GM18870 (cell line): Measurements from ENCODE around the gene BICD1.

ENCODE experiments used
- ATAC-seq: cut with Tn5 transposase; IDR thresholded peaks from one replicate; pipeline ENCODE4 v1.9.1; 2021; ENCODE audit warnings: moderate library complexity; ENCODE audit not compliant: unreplicated experiment

The BICD1 gene

GRCh38 chr12:32100888-32101287 lies 5.8 kb upstream of the BICD1 start:
- no peak for ATAC-seq

- ATAC-seq: no peak
Measured at GRCh38 chr12:32102234-32102633, 4.4 kb upstream of the BICD1 start.

GRCh38 chr12:32104572-32105355 lies 1.9 kb upstream of the BICD1 start:
- no peak for ATAC-seq

DNA sequence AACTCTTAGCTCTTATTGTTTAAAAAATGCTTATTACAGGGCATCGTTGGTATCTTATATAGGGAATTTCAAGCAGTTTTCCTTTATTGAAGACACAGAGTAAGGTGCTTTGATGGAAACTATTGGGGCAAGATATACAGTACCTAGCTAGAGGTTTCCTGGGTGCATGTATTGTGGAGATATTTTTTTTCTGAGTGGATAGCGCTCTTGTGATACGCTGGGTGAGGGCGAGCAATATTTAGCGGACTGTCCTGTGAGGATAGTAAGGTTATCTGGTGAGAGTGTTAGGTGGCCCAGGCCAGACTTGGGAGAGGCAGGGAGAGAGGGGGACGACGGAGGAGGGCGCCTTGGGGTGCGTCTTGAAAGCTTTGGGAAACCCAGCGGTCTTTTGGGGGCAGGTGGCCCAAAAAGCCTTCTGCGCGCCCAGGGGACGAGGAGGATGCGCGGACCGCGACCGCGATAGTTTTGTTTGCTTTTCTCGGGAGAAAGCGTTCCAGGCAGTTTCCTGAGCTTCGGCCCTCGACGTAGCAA lies 596 bp upstream of the BICD1 start:
- ATAC-seq: peak; percentile 12

DNA sequence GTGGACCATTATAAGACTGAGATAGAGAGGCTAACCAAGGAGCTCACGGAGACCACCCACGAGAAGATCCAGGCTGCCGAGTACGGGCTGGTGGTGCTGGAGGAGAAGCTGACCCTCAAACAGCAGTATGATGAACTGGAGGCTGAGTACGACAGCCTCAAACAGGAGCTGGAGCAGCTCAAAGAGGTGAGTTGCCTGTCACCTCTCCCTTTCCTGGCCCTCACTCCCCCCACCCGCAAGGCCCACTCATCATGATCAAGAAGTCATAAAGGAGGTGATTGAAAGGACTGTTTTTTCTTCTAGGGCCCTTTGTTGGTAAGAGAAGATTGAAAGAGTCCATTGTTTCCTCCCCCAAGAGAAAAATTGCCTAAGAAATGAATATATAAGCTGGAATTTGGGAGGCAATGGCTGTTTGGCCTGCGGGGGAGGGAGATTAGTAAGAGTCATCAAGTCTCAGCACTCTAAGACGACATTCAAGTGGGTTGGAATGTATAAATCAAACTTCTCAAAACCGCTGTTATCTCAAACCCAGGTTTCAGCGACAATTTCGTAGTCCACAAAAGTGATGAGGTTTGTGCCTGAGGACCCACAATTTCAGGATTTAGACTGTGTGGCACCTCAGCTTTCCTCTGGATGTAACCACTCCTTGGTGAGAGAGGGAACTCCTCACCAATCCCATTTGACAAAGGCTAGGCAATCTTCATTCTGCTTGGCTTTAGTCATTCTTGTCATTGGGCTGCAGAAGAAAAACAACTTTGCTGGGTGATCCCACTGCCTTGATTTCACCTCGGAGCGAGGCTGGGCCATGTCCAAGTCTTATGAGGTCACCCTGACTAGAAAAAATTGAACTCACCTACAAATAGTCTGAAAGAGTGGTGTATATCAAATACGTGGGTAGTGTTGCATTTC lies 966 bp downstream of the BICD1 start:
- no peak for ATAC-seq

- no peak for ATAC-seq
Measured at GRCh38 chr12:32108787-32109186, 2.1 kb downstream of the BICD1 start.

GRCh38 chr12:32110417-32110816 lies 3.8 kb downstream of the BICD1 start:
- ATAC-seq: no peak

DNA sequence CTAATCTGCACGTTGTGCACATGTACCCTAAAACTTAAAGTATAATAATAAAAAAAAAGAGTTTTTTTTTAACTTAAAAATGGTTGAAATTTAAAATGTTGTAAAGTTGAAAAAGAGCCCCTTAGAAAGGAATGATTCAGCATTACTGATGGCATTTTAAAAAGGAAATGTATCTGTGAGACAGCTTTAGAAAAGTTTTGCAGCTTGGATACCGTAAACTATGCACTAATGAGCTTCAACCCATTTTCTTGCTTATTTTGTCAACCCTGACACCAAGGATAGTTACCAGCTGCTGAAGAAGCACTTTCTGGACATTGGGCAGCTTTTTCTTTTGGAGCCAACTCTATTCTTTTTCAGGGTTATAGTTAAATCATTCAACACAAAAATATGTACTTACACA lies 4.3 kb downstream of the BICD1 start:
- no peak for ATAC-seq

GRCh38 chr12:32115404-32116104 lies 8.9 kb downstream of the BICD1 start:
- ATAC-seq: no peak

DNA sequence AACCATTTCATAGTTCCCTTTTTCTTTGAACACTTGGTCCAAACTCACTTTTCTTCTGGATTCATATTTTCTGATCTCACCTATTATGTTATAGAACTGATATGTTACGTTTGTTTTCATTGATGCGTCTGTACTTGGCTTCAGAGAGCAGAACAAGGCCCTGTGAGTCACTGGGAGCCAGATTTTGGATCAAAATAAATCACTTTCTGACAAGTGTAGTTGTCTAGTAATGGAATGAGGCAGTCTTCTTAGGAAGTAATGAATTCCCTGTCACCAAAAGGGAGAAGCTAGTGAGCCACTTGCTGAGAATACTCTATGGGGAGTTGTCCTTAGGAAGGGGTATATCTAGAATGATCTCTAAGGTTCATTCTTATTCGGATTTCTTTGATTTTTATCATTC lies 10.2 kb downstream of the BICD1 start:
- no peak for ATAC-seq

GRCh38 chr12:32117316-32117715 lies 10.7 kb downstream of the BICD1 start:
- no peak for ATAC-seq

DNA sequence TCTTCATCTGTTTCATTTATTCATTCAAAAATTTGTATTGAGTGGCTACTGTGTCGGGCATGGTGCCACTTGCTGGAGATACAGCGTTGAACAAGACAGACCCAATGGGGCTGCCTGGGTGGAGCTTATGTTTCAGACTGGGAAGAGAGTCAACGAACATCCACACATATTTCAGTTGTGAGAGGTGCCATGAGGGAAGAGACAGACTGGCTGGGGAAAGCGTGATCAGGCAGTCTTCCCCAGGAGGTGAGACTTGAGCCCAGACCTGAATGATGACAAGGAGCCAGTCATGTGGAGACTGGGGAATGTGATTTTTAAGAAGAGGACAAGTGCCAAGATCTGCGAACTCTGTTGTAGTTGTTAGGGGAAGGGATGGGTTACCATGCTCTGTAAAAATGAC lies 12.2 kb downstream of the BICD1 start:
- ATAC-seq: no peak

- ATAC-seq: peak; percentile 76
Measured at GRCh38 chr12:32120419-32120818, 13.8 kb downstream of the BICD1 start.

DNA sequence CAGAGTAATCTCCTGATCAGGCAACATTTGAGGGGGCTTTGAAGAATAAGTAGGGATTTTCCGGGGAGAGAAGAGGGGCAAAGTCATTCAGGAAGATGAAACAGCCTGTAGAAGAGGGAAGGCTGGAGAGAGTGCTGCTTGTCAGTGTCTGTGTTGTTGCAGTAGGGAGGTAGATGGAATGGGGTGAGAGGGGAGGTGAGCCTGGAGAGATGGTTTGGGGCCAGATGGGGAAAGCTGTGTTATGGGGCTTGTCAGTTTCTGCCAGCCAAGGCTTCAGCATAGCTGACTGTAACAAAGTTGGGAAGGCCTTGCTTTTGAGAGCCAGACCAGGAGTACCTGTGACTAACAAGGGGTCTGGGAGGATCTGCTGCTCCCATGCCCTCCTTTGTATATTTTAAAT lies 18.0 kb downstream of the BICD1 start:
- ATAC-seq: no peak

DNA sequence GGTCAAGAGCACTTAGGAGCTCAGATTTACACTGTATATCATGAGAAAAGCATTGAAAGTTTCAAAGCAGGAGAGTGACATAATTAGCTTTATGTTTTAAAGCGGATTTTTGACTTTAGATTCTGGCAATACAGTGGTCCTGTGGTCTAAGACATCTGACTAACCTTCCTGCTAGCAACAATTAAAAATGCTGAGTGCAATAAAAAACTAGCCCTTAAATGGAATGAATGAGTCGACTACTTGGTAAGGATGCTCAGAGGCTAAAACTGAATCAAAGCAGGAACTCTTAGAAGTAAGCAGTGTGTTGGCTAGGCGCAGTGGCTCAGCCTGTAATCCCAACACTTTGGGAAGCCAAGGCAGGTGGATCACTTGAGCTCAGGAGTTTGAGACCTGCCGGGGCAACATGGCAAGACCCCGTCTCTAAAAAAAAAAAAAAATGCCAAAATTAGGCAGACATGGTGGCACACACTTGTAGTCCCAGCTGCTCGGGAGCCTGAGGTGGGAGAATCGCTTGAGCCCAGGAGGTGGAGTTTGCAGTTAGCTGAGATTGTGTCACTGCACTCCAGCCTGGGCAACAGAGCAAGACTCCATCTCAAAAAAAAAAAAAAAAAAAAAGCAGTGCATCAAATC lies 18.9 kb downstream of the BICD1 start:
- no peak for ATAC-seq

DNA sequence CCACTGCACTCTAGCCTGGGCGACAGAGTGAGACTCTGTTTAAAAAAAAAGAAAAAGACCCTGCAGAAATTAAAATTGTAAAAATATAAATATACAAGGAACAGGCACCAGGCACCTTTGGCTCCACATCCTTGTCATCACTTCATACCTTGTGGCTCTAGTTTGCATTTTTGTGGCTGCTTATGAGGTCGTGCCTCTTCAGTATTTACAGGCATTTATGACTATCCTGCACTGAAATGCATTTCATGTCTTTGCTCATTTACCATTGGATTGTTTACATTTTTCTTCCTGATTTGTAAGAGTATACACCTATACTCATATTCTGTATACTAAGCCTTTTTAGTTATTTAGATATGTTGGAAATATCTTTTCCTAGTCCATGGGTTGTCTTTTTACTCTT lies 20.1 kb downstream of the BICD1 start:
- no peak for ATAC-seq

DNA sequence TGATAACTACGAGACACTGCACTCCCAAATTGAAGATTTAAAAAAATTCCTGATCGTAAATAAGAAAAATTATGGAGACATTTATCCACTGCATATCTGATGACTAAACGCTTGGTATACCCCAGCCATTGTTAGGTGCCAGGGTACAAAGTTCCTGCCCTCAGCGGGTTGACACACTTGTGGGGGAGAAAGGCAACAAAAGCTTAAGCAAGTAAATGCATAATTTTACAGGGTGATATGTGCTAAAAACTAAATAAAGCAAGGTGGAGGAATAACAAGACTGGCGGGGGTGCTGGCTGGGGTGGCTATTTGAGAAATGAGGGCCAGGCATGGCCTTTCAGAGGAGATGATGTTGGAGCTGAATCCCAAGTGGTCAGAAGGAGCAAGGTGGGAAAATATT lies 25.0 kb downstream of the BICD1 start:
- no peak for ATAC-seq

DNA sequence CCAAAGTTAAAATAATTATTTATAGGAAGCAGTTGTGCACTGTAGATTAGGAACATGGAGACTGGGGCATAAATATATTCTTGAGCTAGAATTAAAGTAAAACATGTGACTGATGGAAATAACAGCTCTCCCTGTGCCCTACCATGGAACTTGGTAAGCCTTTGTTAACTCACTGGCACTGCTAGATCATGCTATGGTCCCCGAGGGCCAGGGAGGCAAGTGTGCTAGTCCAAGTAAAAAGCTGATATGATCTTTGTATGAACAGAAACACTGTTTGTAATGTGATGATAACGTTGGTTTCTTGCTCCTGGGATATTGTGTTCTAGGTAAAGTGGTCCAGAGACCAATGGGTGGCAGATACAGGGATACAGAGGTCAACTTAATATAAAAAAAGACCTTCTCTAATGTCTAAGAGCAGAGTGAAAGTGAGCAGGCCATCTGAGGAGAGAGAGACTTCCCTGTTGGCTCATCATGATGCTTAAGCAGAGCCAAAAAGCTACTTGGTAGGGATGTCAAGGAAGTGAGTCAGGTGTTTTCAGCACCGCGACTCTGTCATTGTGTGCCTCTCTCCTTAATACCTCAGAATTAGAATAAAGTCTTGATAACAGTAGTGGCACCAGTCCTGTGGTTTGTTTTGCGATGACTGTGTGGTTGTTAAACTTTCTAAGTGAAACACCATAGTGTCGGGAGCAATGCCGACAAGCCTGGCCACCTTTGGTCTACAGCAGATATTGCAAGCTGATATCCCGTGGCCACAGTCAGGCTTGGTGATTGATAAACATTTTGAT lies 27.6 kb downstream of the BICD1 start:
- ATAC-seq: peak; percentile 71

DNA sequence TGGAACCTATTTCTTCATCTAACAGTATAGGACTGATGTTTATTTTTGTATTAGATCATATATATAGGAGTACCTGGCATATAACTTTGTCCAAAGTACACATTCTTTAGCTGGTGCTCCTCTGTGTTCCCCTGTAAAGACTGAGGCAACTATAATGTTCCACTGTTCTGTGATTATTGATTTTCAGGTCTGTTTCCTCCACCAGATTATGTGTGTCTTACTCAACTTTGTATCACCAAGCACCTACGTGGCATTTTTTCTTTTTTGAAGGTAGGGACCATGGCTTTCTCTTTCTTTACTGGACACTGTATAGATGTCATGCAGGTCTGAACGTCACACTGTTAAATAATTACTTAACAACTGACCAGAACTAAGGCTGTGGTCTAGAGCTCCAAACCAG lies 29.3 kb downstream of the BICD1 start:
- ATAC-seq: no peak

DNA sequence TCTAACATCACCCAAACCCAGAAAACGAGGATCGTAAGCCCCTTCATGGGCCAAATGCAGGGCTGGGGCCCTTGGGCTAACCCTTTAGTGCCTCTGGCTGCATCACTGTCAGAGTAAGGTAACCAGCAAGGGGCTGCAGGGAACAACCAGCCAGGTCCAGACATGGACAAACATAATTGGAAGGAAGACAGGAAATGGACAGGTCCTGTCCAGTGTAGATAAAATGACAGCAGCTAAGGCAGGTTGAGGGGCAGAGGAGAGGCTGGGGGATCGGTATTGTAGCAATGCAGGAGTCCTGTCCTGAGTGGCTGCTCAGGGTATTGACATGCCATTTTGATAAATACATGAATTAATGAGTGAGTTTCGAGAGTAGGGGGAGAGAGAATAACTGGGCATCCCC lies 29.8 kb downstream of the BICD1 start:
- no peak for ATAC-seq
